GM21528 (cell line): Measurements from ENCODE around the gene H3-3A.

ENCODE experiments used
- ATAC-seq: cut with Tn5 transposase; IDR thresholded peaks from one replicate; pipeline ENCODE4 v1.9.1; 2021; ENCODE audit warnings: mild to moderate bottlenecking, moderate library complexity; ENCODE audit not compliant: unreplicated experiment, low FRiP score

H3-3A gene

GRCh38 chr1:226109829-226110248 is 47.3 kb downstream of the H3-3A start:
- peak; percentile 78 for ATAC-seq

DNA sequence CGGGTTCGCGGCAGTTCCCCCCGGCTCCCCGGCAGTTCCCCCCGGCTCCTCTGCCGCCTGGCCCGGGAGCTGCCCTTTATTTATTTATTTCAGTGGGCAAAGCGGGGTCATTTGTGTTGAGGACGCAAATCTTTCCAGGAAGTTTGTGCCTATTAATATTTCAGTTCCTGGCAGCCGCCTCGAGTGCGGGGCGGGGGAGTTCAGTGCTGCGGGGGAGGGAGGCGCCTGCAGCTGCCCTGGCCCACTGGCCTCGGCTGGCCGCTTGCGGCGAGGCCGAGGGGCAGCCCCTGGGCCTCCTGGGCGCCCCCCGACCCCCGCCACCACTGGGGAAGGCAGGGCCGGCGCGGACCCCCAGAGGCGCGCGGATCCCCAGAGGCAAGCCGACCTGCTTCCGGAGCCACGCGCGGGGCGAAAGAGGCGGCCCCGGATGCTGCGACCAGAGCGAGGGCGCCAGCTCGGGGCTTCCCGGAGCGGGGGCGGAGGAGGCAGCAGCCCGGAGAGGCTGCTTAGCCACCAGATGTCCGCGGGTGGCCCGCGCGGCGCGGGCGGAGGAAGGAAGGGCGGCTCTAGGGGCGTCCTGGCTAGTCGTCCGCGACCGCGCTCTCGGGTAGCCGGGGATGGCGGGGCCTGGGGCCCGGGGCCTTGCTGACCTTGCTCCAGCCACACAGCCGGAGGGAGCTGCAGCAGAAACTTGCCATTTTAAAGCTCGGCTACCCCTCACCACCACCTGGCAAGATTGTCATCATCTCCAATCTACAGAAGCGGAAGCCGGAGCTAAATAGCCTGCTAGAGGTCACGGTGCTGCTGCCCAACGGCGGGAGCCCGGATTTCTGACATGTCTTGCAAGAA is 48.0 kb downstream of the H3-3A start:
- ATAC-seq, result peak; percentile 74

- ATAC-seq, result no peak
These were observed 48.8 kb downstream of the H3-3A start for GRCh38 chr1:226111098-226111882.

GRCh38 chr1:226111883-226112261 is 49.4 kb downstream of the H3-3A start:
- no peak for ATAC-seq

DNA sequence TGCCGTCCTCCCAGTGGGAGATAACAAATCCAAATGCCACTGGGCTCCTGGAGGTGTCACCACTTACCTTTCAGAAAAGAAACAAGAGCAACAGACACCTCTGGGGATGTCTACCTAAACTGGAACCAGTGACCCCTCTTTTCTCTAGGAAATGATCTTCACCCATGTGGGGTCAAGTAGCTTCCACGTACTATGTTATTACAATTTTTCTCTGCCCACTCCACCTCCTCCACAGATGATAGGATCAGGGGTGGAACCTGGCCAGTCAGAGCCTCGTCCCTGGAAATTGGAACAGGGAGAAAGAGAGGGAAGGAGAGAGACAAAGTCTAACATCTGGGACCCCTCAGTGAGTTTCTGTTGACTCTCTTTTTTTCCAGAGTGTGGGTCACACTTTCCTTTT is 50.1 kb downstream of the H3-3A start:
- no peak for ATAC-seq

- no peak for ATAC-seq
These were observed 54.2 kb downstream of the H3-3A start for GRCh38 chr1:226116673-226117072.

DNA sequence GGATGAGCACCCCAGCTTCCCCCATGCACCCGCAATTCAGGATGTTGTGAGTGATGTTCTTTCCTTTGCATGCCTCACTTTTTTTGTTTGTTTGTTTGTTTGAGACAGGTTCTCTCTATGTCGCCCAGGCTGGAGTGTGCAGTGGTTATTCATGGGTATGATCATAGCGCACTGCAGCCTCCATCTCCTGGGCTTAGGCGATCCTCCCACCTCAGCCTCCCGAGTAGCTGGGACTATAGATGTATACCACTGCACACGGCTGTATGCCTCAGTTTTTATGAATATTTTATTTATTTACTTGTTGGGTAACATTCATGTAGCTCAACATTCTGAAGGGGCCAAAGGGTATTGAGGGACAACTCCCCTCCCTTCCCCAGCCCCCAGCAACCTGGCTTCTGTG is 54.8 kb downstream of the H3-3A start:
- ATAC-seq, result no peak

- no peak for ATAC-seq
These were observed 55.8 kb downstream of the H3-3A start for GRCh38 chr1:226118357-226118756.

- ATAC-seq, result no peak
These were observed 56.7 kb downstream of the H3-3A start for GRCh38 chr1:226119169-226119568.

GRCh38 chr1:226120398-226120797 is 57.9 kb downstream of the H3-3A start:
- ATAC-seq, result no peak

GRCh38 chr1:226121049-226121586 is 58.6 kb downstream of the H3-3A start:
- ATAC-seq, result no peak
